GM21723 (cell line): Measurements from ENCODE around the gene MAGI1.

Experiments used
- ATAC-seq: cut with Tn5 transposase; IDR thresholded peaks from one replicate; pipeline ENCODE4 v1.9.1; 2021; ENCODE audit warnings: mild to moderate bottlenecking, moderate library complexity; ENCODE audit not compliant: unreplicated experiment

Gene MAGI1

GRCh38 chr3:65411367-65411766 is 627.4 kb downstream of the MAGI1 start:
- ATAC-seq: no peak

- ATAC-seq: no peak
Observed at GRCh38 chr3:65409176-65409569, 629.5 kb downstream of the MAGI1 start.

- no peak for ATAC-seq
Observed at GRCh38 chr3:65408531-65409175, 630.1 kb downstream of the MAGI1 start.

GRCh38 chr3:65406470-65406869 is 632.2 kb downstream of the MAGI1 start:
- no peak for ATAC-seq

- ATAC-seq: no peak
Observed at GRCh38 chr3:65402597-65402996, 636.1 kb downstream of the MAGI1 start.

- no peak for ATAC-seq
Observed at GRCh38 chr3:65401359-65402305, 637.1 kb downstream of the MAGI1 start.

- no peak for ATAC-seq
Observed at GRCh38 chr3:65400899-65401298, 637.8 kb downstream of the MAGI1 start.

- ATAC-seq: no peak
Observed at GRCh38 chr3:65398953-65399352, 639.8 kb downstream of the MAGI1 start.

GRCh38 chr3:65396078-65396477 is 642.6 kb downstream of the MAGI1 start:
- ATAC-seq: no peak

- ATAC-seq: no peak
Observed at GRCh38 chr3:65391068-65391467, 647.6 kb downstream of the MAGI1 start.

- ATAC-seq: no peak
Observed at GRCh38 chr3:65385805-65386204, 652.9 kb downstream of the MAGI1 start.

GRCh38 chr3:65381496-65382010 is 657.2 kb downstream of the MAGI1 start:
- no peak for ATAC-seq

GRCh38 chr3:65379223-65379622 is 659.5 kb downstream of the MAGI1 start:
- ATAC-seq: no peak

- no peak for ATAC-seq
Observed at GRCh38 chr3:65377637-65378036, 661.1 kb downstream of the MAGI1 start.

GRCh38 chr3:65376426-65376825 is 662.3 kb downstream of the MAGI1 start:
- no peak for ATAC-seq

GRCh38 chr3:65371053-65371452 is 667.7 kb downstream of the MAGI1 start:
- ATAC-seq: no peak

GRCh38 chr3:65368866-65369265 is 669.9 kb downstream of the MAGI1 start:
- no peak for ATAC-seq

GRCh38 chr3:65362688-65363087 is 676.0 kb downstream of the MAGI1 start:
- no peak for ATAC-seq

GRCh38 chr3:65361448-65361847 is 677.3 kb downstream of the MAGI1 start:
- ATAC-seq: no peak

GRCh38 chr3:65356331-65357248 is 682.1 kb downstream of the MAGI1 start:
- ATAC-seq: no peak

GRCh38 chr3:65354880-65355279 is 683.8 kb downstream of the MAGI1 start:
- no peak for ATAC-seq
